Caco-2 (cell line): ENCODE data around the gene KRTAP12-3. TPM values are rescaled to one million over a fixed set of nuclear protein-coding genes. Genes with fewer than 3 reads are reported as not detected.
"Not testable (repeated sequence)": the region's sequence is repeated elsewhere in the genome, so short reads cannot be mapped to it uniquely, and the experiment has no call there.

Source experiments
- BruUV-seq: library from RNA; stranded (reverse); fragments of 400-500 nt; replicated peaks from 2 replicates; lab custom pipeline; 2021; lab: Mats Ljungman, UMichigan
- CTCF ChIA-PET: fragments of 300-600 bp; sonication (Branson Sonifier 250); formaldehyde crosslinking; loops from one replicate; lab custom pipeline; 2022; ENCODE audit warnings: antibody characterized with exemption; lab: Charles Lee
- POLR2A ChIA-PET: fragments of 300-600 bp; sonication (Branson Sonifier 250); formaldehyde crosslinking; loops from one replicate; lab custom pipeline; 2022; ENCODE audit warnings: antibody characterized with exemption; lab: Charles Lee
- DNase-seq, 2 experiments: peaks; one replicate each; pipeline versions ENCODE4 v3.0.0 to v3.0.0-alpha.2; 2020 to 2022
- H3K27me3 ChIP-seq: replicated peaks from 2 replicates; pipeline ENCODE4 v1.6.0; 2011; ENCODE audit warnings: low read length; ENCODE audit not compliant: control insufficient read depth, insufficient read depth
- H3K36me3 ChIP-seq: 2 replicates; pipeline ENCODE4 v1.5.1; 2011; ENCODE audit warnings: low read length; ENCODE audit not compliant: control insufficient read depth, insufficient read depth
- H3K4me1 ChIP-seq: fragments of 250-450 bp; sonication (Bioruptor Pico); 2 replicates; pipeline ENCODE4 v1.5.1; 2020; ENCODE audit warnings: mild to moderate bottlenecking
- H3K4me3 ChIP-seq: 2 replicates; pipeline ENCODE4 v1.5.1; 2011; ENCODE audit warnings: low read depth, mild to moderate bottlenecking, control low read depth, low read length
- H3K9me3 ChIP-seq: fragments of 250-450 bp; sonication (Bioruptor Pico); 2 replicates; pipeline ENCODE4 v1.5.1; 2020; ENCODE audit warnings: mild to moderate bottlenecking, moderate library complexity
- H3K27ac Mint-ChIP-seq: one replicate; pipeline ENCODE4 v1.8.0; 2022; ENCODE audit warnings: mixed read lengths; ENCODE audit not compliant: unreplicated experiment
- H3K27me3 Mint-ChIP-seq: one replicate; pipeline ENCODE4 v1.8.0; 2022; ENCODE audit warnings: mixed read lengths; ENCODE audit not compliant: insufficient read depth, unreplicated experiment
- H3K36me3 Mint-ChIP-seq: one replicate; pipeline ENCODE4 v1.8.0; 2022; ENCODE audit warnings: mild to moderate bottlenecking, mixed read lengths; ENCODE audit not compliant: insufficient read depth, unreplicated experiment
- H3K4me1 Mint-ChIP-seq: one replicate; pipeline ENCODE4 v1.8.0; 2022; ENCODE audit warnings: low read depth, mixed read lengths; ENCODE audit not compliant: unreplicated experiment
- H3K4me3 Mint-ChIP-seq: one replicate; pipeline ENCODE4 v1.8.0; 2022; ENCODE audit warnings: mild to moderate bottlenecking, moderate library complexity, mixed read lengths; ENCODE audit not compliant: unreplicated experiment
- H3K9me3 Mint-ChIP-seq: one replicate; pipeline ENCODE4 v1.8.0; 2022; ENCODE audit warnings: mixed read lengths; ENCODE audit not compliant: unreplicated experiment
- intact Hi-C: fragments of 100-400 bp; cut with micrococcal nuclease; formaldehyde crosslinking; loops from one replicate; pipeline ENCODE4 v1.10.0; 2022; ENCODE audit not compliant: unreplicated experiment
- total RNA-seq: library from RNA; stranded (reverse); gene quantifications from 2 replicates; pipeline ENCODE4 v1.2.3, GENCODE V29; 2022
- TF ChIP-seq, protein P1 (sequence below), 2 experiments: fragments of 200-600 bp in 1 of 2; IDR thresholded peaks; 1 replicate in 1 of 2; 2 replicates in 1 of 2; pipeline versions ENCODE4 v1.5.1 to v1.8.0; 2011 to 2022; ENCODE audit warnings: antibody characterized with exemption in 1 of 2, control low read depth in 1 of 2, inconsistent platforms in 1 of 2, low read depth in 1 of 2, low read length in 1 of 2, mild to moderate bottlenecking in 1 of 2, moderate library complexity in 1 of 2; ENCODE audit not compliant: insufficient read depth in 1 of 2, severe bottlenecking in 1 of 2, unreplicated experiment in 1 of 2

The KRTAP12-3 gene
- total RNA-seq, 1 experiment from 2014 or later = not detected

GRCh38 chr21:44644878-44645277, 12.9 kb upstream of the KRTAP12-3 start:
- H3K9me3 ChIP-seq = peaks cover 13% of the 10 kb centered on the region
- H3K27me3 Mint-ChIP-seq = peaks cover 8% of the 10 kb centered on the region

DNA sequence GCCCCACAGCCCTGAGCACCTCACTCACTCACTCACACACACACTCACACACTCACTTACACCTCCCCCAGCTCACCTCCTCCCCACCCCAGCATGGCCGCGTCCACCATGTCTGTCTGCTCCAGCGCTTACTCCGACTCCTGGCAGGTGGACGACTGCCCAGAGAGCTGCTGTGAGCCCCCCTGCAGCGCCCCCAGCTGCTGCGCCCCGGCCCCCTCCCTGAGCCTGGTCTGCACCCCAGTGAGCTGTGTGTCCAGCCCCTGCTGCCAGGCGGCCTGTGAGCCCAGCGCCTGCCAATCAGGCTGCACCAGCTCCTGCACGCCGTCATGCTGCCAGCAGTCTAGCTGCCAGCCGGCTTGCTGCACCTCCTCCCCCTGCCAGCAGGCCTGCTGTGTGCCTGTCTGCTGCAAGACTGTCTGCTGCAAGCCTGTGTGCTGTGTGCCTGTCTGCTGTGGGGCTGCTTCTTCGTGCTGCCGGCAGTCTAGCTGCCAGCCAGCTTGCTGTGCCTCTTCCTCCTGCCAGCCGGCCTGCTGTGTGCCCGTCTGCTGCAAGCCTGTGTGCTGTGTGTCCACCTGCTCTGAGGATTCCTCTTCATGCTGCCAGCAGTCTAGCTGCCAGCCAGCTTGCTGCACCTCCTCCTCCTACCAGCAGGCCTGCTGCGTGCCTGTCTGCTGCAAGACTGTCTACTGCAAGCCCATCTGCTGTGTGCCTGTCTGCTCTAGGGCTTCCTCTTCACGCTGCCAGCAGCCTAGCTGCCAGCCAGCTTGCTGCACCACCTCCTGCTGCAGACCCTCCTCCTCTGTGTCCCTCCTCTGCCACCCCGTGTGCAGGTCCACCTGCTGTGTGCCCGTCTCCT, 11.1 kb upstream of the KRTAP12-3 start, which contains the start of gene KRTAP10-11:
TSS of gene KRTAP10-11 (plus strand) at position 49 of the 856 bp plus-strand sequence. CDS start at position 94, 45 bp downstream.
- BruUV-seq, intact Hi-C loops, H3K27ac Mint-ChIP-seq, H3K36me3 Mint-ChIP-seq, H3K4me3 ChIP-seq, H3K4me1 Mint-ChIP-seq, DNase-seq, H3K27me3 Mint-ChIP-seq, H3K27me3 ChIP-seq, H3K4me1 ChIP-seq, H3K36me3 ChIP-seq, H3K4me3 Mint-ChIP-seq, POLR2A ChIA-PET, CTCF ChIA-PET: not testable (repeated sequence)
- H3K9me3 Mint-ChIP-seq = peaks cover 45% of the 10 kb centered on the region
- peaks cover 13% of the 10 kb centered on the region for H3K9me3 ChIP-seq

More at GRCh38 chr21:44644878-44645277, 12.9 kb upstream of the KRTAP12-3 start:
- POLR2A ChIA-PET = no interaction called here
- Mint-ChIP-seq H3K4me3 (no peak overlapping the region), H3K9me3 (peaks cover 55% of the 10 kb centered on the region), H3K4me1 (no peaks in the 10 kb centered on the region), H3K36me3 (no peaks in the 10 kb centered on the region), H3K27ac (no peak overlapping the region)
- Histone ChIP-seq H3K27me3 (no peaks in the 10 kb centered on the region), H3K36me3 (no peaks in the 10 kb centered on the region), H3K4me1 (no peaks in the 10 kb centered on the region), H3K4me3 (no peak overlapping the region)
- DNase-seq = no peak
- BruUV-seq = no TSS peak
- CTCF ChIA-PET = no interaction called here
- intact Hi-C loops = no loop called here
- TF ChIP-seq, protein P1, sequence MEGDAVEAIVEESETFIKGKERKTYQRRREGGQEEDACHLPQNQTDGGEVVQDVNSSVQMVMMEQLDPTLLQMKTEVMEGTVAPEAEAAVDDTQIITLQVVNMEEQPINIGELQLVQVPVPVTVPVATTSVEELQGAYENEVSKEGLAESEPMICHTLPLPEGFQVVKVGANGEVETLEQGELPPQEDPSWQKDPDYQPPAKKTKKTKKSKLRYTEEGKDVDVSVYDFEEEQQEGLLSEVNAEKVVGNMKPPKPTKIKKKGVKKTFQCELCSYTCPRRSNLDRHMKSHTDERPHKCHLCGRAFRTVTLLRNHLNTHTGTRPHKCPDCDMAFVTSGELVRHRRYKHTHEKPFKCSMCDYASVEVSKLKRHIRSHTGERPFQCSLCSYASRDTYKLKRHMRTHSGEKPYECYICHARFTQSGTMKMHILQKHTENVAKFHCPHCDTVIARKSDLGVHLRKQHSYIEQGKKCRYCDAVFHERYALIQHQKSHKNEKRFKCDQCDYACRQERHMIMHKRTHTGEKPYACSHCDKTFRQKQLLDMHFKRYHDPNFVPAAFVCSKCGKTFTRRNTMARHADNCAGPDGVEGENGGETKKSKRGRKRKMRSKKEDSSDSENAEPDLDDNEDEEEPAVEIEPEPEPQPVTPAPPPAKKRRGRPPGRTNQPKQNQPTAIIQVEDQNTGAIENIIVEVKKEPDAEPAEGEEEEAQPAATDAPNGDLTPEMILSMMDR (IDR thresholded peaks at IDR 0.05; ENCODE audit: insufficient read depth in 1 of 2, low read depth in 1 of 2, low read length in 1 of 2, severe bottlenecking in 1 of 2, unreplicated experiment in 1 of 2) = no peak

DNA sequence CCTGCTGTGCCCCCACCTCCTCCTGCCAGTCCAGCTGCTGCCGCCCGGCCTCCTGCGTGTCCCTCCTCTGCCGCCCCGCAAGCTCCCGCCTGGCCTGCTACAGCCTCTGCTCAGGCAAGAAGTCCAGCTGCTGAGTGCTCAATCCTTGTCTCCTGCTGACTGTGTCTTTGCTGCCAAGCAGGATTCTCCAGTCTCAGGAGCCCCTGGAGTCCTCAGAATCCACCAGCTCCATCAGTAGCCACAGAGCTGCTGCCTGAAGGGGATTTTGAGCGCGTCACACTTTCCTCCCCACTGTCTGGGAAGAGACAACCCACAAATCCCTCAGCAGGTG, 10.5 kb upstream of the KRTAP12-3 start:
- no peaks in the 10 kb centered on the region for H3K36me3 ChIP-seq
- no peaks in the 10 kb centered on the region for H3K4me1 Mint-ChIP-seq
- no peak for DNase-seq
- H3K27me3 ChIP-seq = no peaks in the 10 kb centered on the region
- no peak overlapping the region for H3K4me3 Mint-ChIP-seq
- no peak overlapping the region for H3K4me3 ChIP-seq
- intact Hi-C loops = no loop called here
- H3K9me3 ChIP-seq = peaks cover 13% of the 10 kb centered on the region
- BruUV-seq = no TSS peak
- H3K36me3 Mint-ChIP-seq = no peaks in the 10 kb centered on the region
- peaks cover 39% of the 10 kb centered on the region for H3K9me3 Mint-ChIP-seq
- no peak overlapping the region for H3K27ac Mint-ChIP-seq
- POLR2A ChIA-PET = no interaction called here
- CTCF ChIA-PET = no interaction called here
- no peaks in the 10 kb centered on the region for H3K4me1 ChIP-seq
- TF ChIP-seq, protein P1 (IDR thresholded peaks at IDR 0.05; ENCODE audit: insufficient read depth in 1 of 2, low read depth in 1 of 2, low read length in 1 of 2, severe bottlenecking in 1 of 2, unreplicated experiment in 1 of 2) = no peak
- H3K27me3 Mint-ChIP-seq = peaks cover 2% of the 10 kb centered on the region
